K562 (cell line): Measurements from ENCODE around the gene DPYSL4. TPM values are rescaled to one million over a fixed set of nuclear protein-coding genes. Genes with fewer than 3 reads are reported as not detected.

Experiments
- ATAC-seq: fragments of 200-7000 bp; cut with Tn5 transposase; 3 replicates; pipeline ENCODE4 v1.9.1; 2020; ENCODE audit warnings: moderate library complexity
- BruUV-seq: library from RNA; stranded (reverse); fragments of 400-500 nt; replicated peaks from 2 replicates; lab custom pipeline; 2021; lab: Mats Ljungman, UMichigan
- CTCF ChIA-PET: fragments of 300-600 bp; formaldehyde crosslinking; extraction: SDS; loops from one replicate; lab custom pipeline; 2021; ENCODE audit warnings: low intra/inter-chr PET ratio; lab: Yijun Ruan, JAX
- POLR2A ChIA-PET: fragments of 300-600, 350-650 bp; sonication (Branson Sonifier 250); formaldehyde crosslinking; extraction: SDS; loops from one replicate; lab custom pipeline; 2021; ENCODE audit warnings: antibody characterized with exemption, inconsistent platforms; lab: Yijun Ruan, JAX
- DNase-seq, 4 experiments: peaks; one replicate each; pipeline versions ENCODE4 v3.0.0 to v3.0.0-alpha.2; 2011 to 2018; ENCODE audit warnings: low spot score in 3 of 4, mixed read lengths in 3 of 4; ENCODE audit errors: extremely low read depth in 1 of 4
- FAIRE-seq: peaks from 2 replicates; lab custom pipeline; 2011; peaks lifted over from hg19 to GRCh38; lab: Jason Lieb, UNC
- H2AFZ ChIP-seq: 2 replicates; pipeline ENCODE4 v1.6.0; 2011; ENCODE audit warnings: low read depth, low read length, control low read depth, inconsistent platforms
- H3K27ac ChIP-seq: fragments of 200-600 bp; 3 replicates; pipeline ENCODE4 v1.8.0; 2011; ENCODE audit warnings: low read depth, mild to moderate bottlenecking, control low read depth, inconsistent platforms, low read length, moderate library complexity, mixed read lengths; ENCODE audit errors: extremely low read depth
- H3K27me3 ChIP-seq, 2 experiments: fragments of 300-600 bp in 1 of 2; 2 replicates in 1 of 2; 3 replicates in 1 of 2; pipeline versions ENCODE4 v1.6.0 to v1.8.0; 2011; ENCODE audit warnings: inconsistent platforms in 2 of 2, low read length in 2 of 2, mild to moderate bottlenecking in 1 of 2, mixed read lengths in 1 of 2, moderate library complexity in 1 of 2; ENCODE audit not compliant: control insufficient read depth in 2 of 2, insufficient read depth in 2 of 2
- H3K36me3 ChIP-seq: fragments of 300-600 bp; 3 replicates; pipeline ENCODE4 v1.8.0; 2011; ENCODE audit warnings: mild to moderate bottlenecking, low read length, inconsistent platforms; ENCODE audit not compliant: control insufficient read depth, insufficient read depth
- H3K4me1 ChIP-seq, 2 experiments: fragments of 200-600 bp in 1 of 2; replicated peaks in 1 of 2; 2 replicates in 1 of 2; 3 replicates in 1 of 2; pipeline versions ENCODE4 v1.5.1 to v1.8.0; 2011; ENCODE audit warnings: inconsistent platforms in 2 of 2, low read length in 2 of 2, mild to moderate bottlenecking in 1 of 2, mixed read lengths in 1 of 2, moderate library complexity in 1 of 2; ENCODE audit not compliant: control insufficient read depth in 2 of 2, insufficient read depth in 2 of 2
- H3K4me2 ChIP-seq: 2 replicates; pipeline ENCODE4 v1.6.1; 2011; ENCODE audit warnings: low read length, control low read depth, inconsistent platforms, mixed read lengths; ENCODE audit not compliant: insufficient read depth
- H3K4me3 ChIP-seq: fragments of 200-600 bp; sonication (generic), shearing (Covaris generic); 2 replicates; pipeline ENCODE4 v1.5.1; 2016; ENCODE audit warnings: control low read depth, inconsistent platforms
- H3K79me2 ChIP-seq: fragments of 200-600 bp; 3 replicates; pipeline ENCODE4 v1.8.0; 2011; ENCODE audit warnings: low read length, inconsistent platforms; ENCODE audit not compliant: control insufficient read depth, insufficient read depth
- H3K9ac ChIP-seq, 2 experiments: 2 replicates each; pipeline versions ENCODE4 v1.6.0 to v1.6.1; 2011; ENCODE audit warnings: low read depth in 2 of 2, low read length in 2 of 2, control low read depth in 1 of 2, inconsistent platforms in 1 of 2, mild to moderate bottlenecking in 1 of 2, mixed read lengths in 1 of 2; ENCODE audit not compliant: insufficient read depth in 1 of 2
- H3K9me1 ChIP-seq: one replicate; pipeline ENCODE4 v1.6.0; 2011; ENCODE audit warnings: inconsistent platforms, mild to moderate bottlenecking, low read length, moderate library complexity; ENCODE audit not compliant: control insufficient read depth, insufficient read depth
- H3K9me3 ChIP-seq: replicated peaks from 2 replicates; pipeline ENCODE4 v1.5.1; 2011; ENCODE audit warnings: low read depth, low read length, inconsistent platforms; ENCODE audit not compliant: control insufficient read depth, insufficient read depth
- H4K20me1 ChIP-seq: replicated peaks from 2 replicates; pipeline ENCODE4 v1.6.1; 2011; ENCODE audit warnings: low read length, inconsistent platforms, mixed read lengths; ENCODE audit not compliant: control insufficient read depth, insufficient read depth
- ASH1L ChIP-seq: fragments of 450-650 bp; IDR thresholded peaks from 2 replicates; pipeline ENCODE4 v1.6.1; 2018; ENCODE audit warnings: borderline replicate concordance, mild to moderate bottlenecking, low read depth; ENCODE audit not compliant: partially characterized antibody
- CBFB ChIP-seq: sonication (generic); formaldehyde crosslinking; IDR thresholded peaks from 2 replicates; pipeline ENCODE4 v1.4.0; 2020; ENCODE audit warnings: mild to moderate bottlenecking, missing genetic modification reagents
- CHD2 ChIP-seq: IDR thresholded peaks from 2 replicates; pipeline ENCODE4 v1.6.1; 2011; ENCODE audit warnings: low read depth, low read length
- CREB1 ChIP-seq, 2 experiments: sonication (generic) in 1 of 2; formaldehyde crosslinking in 1 of 2; IDR thresholded peaks; 2 replicates each; pipeline versions ENCODE4 v1.6.1 to v1.8.0; 2012 to 2022; ENCODE audit warnings: inconsistent platforms in 1 of 2, mild to moderate bottlenecking in 1 of 2, missing genetic modification reagents in 1 of 2, moderate library complexity in 1 of 2
- IFI16 ChIP-seq: fragments of 250-450 bp; sonication (Bioruptor Pico); IDR thresholded peaks from 2 replicates; pipeline ENCODE4 v2.1.2; 2022; ENCODE audit warnings: mild to moderate bottlenecking, inconsistent platforms
- MAX ChIP-seq: sonication (generic); formaldehyde crosslinking; IDR thresholded peaks from 2 replicates; pipeline ENCODE4 v1.9.0; 2022; ENCODE audit warnings: mild to moderate bottlenecking, missing genetic modification reagents
- MIER1 ChIP-seq: fragments of 450-650 bp; IDR thresholded peaks from 2 replicates; pipeline ENCODE4 v1.6.1; 2016; ENCODE audit warnings: antibody characterized with exemption, mild to moderate bottlenecking, low read depth
- NEUROD1 ChIP-seq: fragments of 150-350 bp; IDR thresholded peaks from 2 replicates; pipeline ENCODE4 v1.6.1; 2014; ENCODE audit warnings: borderline replicate concordance, low read length, low read depth; ENCODE audit not compliant: partially characterized antibody
- POLR2AphosphoS5 ChIP-seq: IDR thresholded peaks from 2 replicates; pipeline ENCODE4 v1.6.1; 2011; ENCODE audit warnings: mild to moderate bottlenecking, low read depth, low read length, moderate library complexity; ENCODE audit not compliant: control insufficient read depth, insufficient read depth
- TAF1 ChIP-seq: IDR thresholded peaks from 2 replicates; pipeline ENCODE4 v1.6.1; 2011; ENCODE audit warnings: mild to moderate bottlenecking, low read length, moderate library complexity; ENCODE audit not compliant: insufficient read depth, control insufficient read depth, severe bottlenecking; ENCODE audit errors: extremely low read depth
- VEZF1 ChIP-seq: fragments of 200-800 bp; sonication (Bioruptor generic); IDR thresholded peaks from 2 replicates; pipeline ENCODE4 v1.6.1; 2017; ENCODE audit warnings: missing genetic modification characterization, missing compliant biosample characterization
- ZNF717 ChIP-seq: fragments of 250-450 bp; sonication (Bioruptor Pico); IDR thresholded peaks from 2 replicates; pipeline ENCODE4 v1.5.0; 2021
- ZZZ3 ChIP-seq: fragments of 450-650 bp; IDR thresholded peaks from 2 replicates; pipeline ENCODE4 v1.6.1; 2016; ENCODE audit warnings: antibody characterized with exemption, mild to moderate bottlenecking, moderate library complexity
- WGBS: fragments of 100-300 bp; shearing (Covaris generic); methylation state at CpG from one replicate; pipeline ENCODE4 v1.1.6; 2016; ENCODE audit warnings: low coverage, mixed read lengths; ENCODE audit not compliant: insufficient coverage; ENCODE audit errors: missing lambda C conversion rate; 5-methylcytosine and 5-hydroxymethylcytosine counted together
- in situ Hi-C: fragments of 300-500 bp; cut with MboI; formaldehyde crosslinking; loops from 4 replicates; pipeline ENCODE4 v1.15.0; 2018; ENCODE audit warnings: inconsistent platforms, mixed read lengths
- intact Hi-C: fragments of 100-400 bp; cut with micrococcal nuclease; formaldehyde crosslinking; loops from 2 replicates; pipeline ENCODE4 v1.14.2; 2022
- polyA plus RNA-seq, 8 experiments: library from polyadenylated mRNA; depleted of rRNA in 4 of 8; stranded (reverse) in 5 of 8; unstranded in 3 of 8; fragments of >200 nt; fragmentation: Nextera tagmentation in 2 of 8; fragmentation: Illumina TruSeq in 1 of 8; extraction: Ambion mirVana in 2 of 8; extraction: Trizol in 1 of 8; gene quantifications; 2 replicates each; pipeline versions ENCODE4 v1.2.1 to v1.2.3, GENCODE V29; 2011 to 2014; ENCODE audit warnings: inconsistent platforms in 1 of 8, missing spikeins in 1 of 8
- total RNA-seq, 7 experiments: library from RNA; depleted of rRNA in 6 of 7; stranded (reverse); fragments of >200 nt in 6 of 7; fragmentation: Illumina TruSeq in 2 of 7; extraction: Trizol in 2 of 7; gene quantifications; 2 replicates each; pipeline versions ENCODE4 v1.2.1 to v1.2.3, GENCODE V29; 2011 to 2021; ENCODE audit warnings: low replicate concordance in 1 of 7

The DPYSL4 gene
- total and polyA plus RNA-seq, 9 of the 15 experiments (the other 6 are each of a cell fraction or from before 2014, with no cell fraction given) = 0.03 TPM; not detected in 8

- BruUV-seq = no TSS peak
- ATAC-seq = no peak
- H3K4me2 ChIP-seq = no peak overlapping the region
- no peak overlapping the region for H3K4me3 ChIP-seq
- in situ Hi-C loops = no loop called here
- peaks cover 0 to 24% of the 10 kb centered on the region in 2 experiments; a peak in 3 of 5 replicates for H3K27me3 ChIP-seq
- FAIRE-seq = no peak
- TF ChIP-seq CHD2 (no peak), VEZF1 (CRISPR knock-in tag) (no peak), IFI16 (CRISPR knock-in tag) (no peak)
- no peaks in the 10 kb centered on the region; a peak in 1 of 5 replicates for H3K4me1 ChIP-seq
- H3K9ac ChIP-seq = no peak overlapping the region
- H3K79me2 ChIP-seq = no peaks in the 10 kb centered on the region
- no peaks in the 10 kb centered on the region for H3K9me1 ChIP-seq
- intact Hi-C loops = no loop called here
- H2AFZ ChIP-seq = no peak overlapping the region
- ChIA-PET CTCF (no interaction called here), POLR2A (no interaction called here)
- no peaks in the 10 kb centered on the region for H3K36me3 ChIP-seq
- no peak overlapping the region for H3K27ac ChIP-seq
- H4K20me1 ChIP-seq = no peaks in the 10 kb centered on the region
- WGBS = 0% methylated on average over 3 of the region's 6 CpGs
- no peak for DNase-seq
- 0 out of 2 replicates have a peak, but pooled peaks cover 3% of the 10 kb centered on the region for H3K9me3 ChIP-seq
These were observed 11.3 kb upstream of the DPYSL4 start for GRCh38 chr10:132175408-132175807.

- no TSS peak for BruUV-seq
- Histone ChIP-seq H3K9me1 (no peaks in the 10 kb centered on the region), H3K27me3 (peaks cover 0 to 17% of the 10 kb centered on the region in 2 experiments; a peak in 2 of 5 replicates), H3K4me2 (no peak overlapping the region), H3K36me3 (no peaks in the 10 kb centered on the region), H3K27ac (no peak overlapping the region), H2AFZ (no peak overlapping the region), H3K9ac (no peak overlapping the region), H3K4me3 (no peak overlapping the region), H3K9me3 (0 out of 2 replicates have a peak, but pooled peaks cover 3% of the 10 kb centered on the region), H3K4me1 (no peaks in the 10 kb centered on the region; a peak in 1 of 5 replicates), H4K20me1 (no peaks in the 10 kb centered on the region), H3K79me2 (no peaks in the 10 kb centered on the region)
- POLR2A ChIA-PET = no interaction called here
- 0% methylated on average over 11 of the region's 16 CpGs for WGBS
- CTCF ChIA-PET = no interaction called here
- no peak for DNase-seq
- in situ Hi-C loops = no loop called here
- no peak for FAIRE-seq
- intact Hi-C loops = no loop called here
- ATAC-seq = no peak
- TF ChIP-seq NEUROD1 (no peak), TAF1 (no peak), ZZZ3 (no peak), ASH1L (no peak), MAX (no peak), ZNF717 (no peak), CREB1 (IDR thresholded peaks at IDR 0.05) (no peak), CREB1 (CRISPR knock-in tag; IDR thresholded peaks at IDR 0.05) (no peak), CBFB (CRISPR knock-in tag) (no peak), MIER1 (no peak), POLR2AphosphoS5 (no peak)
These were observed 10.7 kb upstream of the DPYSL4 start for GRCh38 chr10:132175907-132176581.
